Esophagus squamous epithelium (tissue), 4 donors: ENCODE results near the gene RAD51D.

Source experiments
- POLR2A ChIP-seq, 4 donors: fragments of 450-650 bp; IDR thresholded peaks; one replicate each; pipeline ENCODE4 v1.6.1; 2017; ENCODE audit warnings: antibody characterized with exemption in 4 of 4, mild to moderate bottlenecking in 4 of 4, moderate library complexity in 3 of 4
- TF ChIP-seq, protein P1 (sequence below), 6 experiments: fragments of 450-650 bp in 4 of 6; fragments of 200-600 bp in 2 of 6; sonication (generic) in 2 of 6; IDR thresholded peaks; one replicate each; pipeline ENCODE4 v1.5.1; 2016 to 2019; ENCODE audit warnings: antibody characterized with exemption in 6 of 6, mild to moderate bottlenecking in 4 of 6, moderate library complexity in 4 of 6

DNA sequence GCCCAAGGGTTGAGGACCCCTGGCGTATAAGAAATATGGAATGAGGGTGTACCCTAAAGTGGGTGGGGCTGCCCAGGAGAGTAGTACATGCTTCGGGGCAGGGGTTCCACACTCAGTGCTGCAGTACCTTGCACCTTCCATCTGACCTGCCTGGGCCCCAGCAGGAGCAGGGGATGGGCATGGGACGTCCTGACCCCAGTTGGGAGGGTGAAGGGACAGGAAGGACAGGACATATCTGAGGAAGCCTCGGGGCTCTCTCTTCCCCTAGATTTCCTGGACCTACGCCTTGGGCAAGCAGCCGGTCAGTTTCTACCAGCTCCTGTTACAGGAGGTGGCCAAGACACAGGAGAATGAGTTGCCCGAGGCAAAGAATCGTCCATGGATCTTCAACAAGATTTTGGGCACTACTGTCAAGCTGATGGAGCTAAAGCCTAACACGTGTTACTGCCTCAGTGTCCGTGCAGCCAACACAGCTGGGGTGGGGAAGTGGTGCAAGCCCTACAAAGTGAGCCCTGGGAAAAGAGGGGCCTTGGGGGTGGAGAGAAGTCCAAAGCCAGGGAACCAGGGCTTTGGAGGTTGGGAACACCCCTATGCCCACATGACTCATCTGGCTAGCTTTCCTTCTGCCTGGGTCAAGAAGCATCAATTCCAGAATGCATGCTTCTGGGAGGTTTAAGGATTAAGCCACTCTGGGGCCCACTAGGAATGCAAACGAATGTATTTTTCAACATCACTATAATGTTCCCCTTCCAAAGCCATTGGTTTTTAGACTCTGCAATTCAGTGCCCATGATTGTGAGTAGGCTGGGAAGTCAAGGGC lies 9.7 kb upstream of the RAD51D start:
- TF ChIP-seq, protein P1, sequence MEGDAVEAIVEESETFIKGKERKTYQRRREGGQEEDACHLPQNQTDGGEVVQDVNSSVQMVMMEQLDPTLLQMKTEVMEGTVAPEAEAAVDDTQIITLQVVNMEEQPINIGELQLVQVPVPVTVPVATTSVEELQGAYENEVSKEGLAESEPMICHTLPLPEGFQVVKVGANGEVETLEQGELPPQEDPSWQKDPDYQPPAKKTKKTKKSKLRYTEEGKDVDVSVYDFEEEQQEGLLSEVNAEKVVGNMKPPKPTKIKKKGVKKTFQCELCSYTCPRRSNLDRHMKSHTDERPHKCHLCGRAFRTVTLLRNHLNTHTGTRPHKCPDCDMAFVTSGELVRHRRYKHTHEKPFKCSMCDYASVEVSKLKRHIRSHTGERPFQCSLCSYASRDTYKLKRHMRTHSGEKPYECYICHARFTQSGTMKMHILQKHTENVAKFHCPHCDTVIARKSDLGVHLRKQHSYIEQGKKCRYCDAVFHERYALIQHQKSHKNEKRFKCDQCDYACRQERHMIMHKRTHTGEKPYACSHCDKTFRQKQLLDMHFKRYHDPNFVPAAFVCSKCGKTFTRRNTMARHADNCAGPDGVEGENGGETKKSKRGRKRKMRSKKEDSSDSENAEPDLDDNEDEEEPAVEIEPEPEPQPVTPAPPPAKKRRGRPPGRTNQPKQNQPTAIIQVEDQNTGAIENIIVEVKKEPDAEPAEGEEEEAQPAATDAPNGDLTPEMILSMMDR (IDR thresholded peaks at IDR 0.05) = no peak
- no peak for TF ChIP-seq POLR2A (IDR thresholded peaks at IDR 0.05)
